ENCODE results near the gene CTLA4. TPM values are rescaled to one million over a fixed set of nuclear protein-coding genes. Genes with fewer than 3 reads are reported as not detected.

CTLA4 gene
- total and polyA plus RNA-seq, 2 experiments from 2014 or later: not detected

DNA sequence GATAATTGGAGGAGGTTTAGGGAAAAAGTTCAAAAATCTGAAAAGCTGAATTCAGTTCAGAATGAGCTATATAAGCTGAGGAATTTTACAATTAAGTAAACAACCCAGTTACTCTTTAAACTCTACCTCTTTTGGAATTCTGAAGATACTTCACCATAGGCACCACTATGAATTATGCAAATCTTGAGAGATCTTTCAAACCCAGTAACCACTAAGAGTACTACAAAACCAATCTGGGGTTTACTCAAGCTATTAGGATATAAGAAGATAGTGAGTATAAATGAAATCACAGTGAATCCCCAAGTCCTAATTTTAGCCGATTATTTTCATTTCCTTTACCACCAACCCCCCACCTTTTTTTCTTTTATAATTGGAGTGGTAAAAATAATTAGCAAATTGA lies 6.0 kb upstream of the CTLA4 start (continued):
- TF ChIP-seq, protein P1, sequence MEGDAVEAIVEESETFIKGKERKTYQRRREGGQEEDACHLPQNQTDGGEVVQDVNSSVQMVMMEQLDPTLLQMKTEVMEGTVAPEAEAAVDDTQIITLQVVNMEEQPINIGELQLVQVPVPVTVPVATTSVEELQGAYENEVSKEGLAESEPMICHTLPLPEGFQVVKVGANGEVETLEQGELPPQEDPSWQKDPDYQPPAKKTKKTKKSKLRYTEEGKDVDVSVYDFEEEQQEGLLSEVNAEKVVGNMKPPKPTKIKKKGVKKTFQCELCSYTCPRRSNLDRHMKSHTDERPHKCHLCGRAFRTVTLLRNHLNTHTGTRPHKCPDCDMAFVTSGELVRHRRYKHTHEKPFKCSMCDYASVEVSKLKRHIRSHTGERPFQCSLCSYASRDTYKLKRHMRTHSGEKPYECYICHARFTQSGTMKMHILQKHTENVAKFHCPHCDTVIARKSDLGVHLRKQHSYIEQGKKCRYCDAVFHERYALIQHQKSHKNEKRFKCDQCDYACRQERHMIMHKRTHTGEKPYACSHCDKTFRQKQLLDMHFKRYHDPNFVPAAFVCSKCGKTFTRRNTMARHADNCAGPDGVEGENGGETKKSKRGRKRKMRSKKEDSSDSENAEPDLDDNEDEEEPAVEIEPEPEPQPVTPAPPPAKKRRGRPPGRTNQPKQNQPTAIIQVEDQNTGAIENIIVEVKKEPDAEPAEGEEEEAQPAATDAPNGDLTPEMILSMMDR (conservative IDR thresholded peaks at IDR 0.05; ENCODE audit: low read depth in 2 of 2): no peak
- no peak for TF ChIP-seq CREB1 (CRISPR knock-in tag; IDR thresholded peaks at IDR 0.05; ENCODE audit: low read depth)
- no peak for TF ChIP-seq ZNF331 (CRISPR knock-in tag; IDR thresholded peaks at IDR 0.05; ENCODE audit: low read depth)
- TF ChIP-seq, protein P2, sequence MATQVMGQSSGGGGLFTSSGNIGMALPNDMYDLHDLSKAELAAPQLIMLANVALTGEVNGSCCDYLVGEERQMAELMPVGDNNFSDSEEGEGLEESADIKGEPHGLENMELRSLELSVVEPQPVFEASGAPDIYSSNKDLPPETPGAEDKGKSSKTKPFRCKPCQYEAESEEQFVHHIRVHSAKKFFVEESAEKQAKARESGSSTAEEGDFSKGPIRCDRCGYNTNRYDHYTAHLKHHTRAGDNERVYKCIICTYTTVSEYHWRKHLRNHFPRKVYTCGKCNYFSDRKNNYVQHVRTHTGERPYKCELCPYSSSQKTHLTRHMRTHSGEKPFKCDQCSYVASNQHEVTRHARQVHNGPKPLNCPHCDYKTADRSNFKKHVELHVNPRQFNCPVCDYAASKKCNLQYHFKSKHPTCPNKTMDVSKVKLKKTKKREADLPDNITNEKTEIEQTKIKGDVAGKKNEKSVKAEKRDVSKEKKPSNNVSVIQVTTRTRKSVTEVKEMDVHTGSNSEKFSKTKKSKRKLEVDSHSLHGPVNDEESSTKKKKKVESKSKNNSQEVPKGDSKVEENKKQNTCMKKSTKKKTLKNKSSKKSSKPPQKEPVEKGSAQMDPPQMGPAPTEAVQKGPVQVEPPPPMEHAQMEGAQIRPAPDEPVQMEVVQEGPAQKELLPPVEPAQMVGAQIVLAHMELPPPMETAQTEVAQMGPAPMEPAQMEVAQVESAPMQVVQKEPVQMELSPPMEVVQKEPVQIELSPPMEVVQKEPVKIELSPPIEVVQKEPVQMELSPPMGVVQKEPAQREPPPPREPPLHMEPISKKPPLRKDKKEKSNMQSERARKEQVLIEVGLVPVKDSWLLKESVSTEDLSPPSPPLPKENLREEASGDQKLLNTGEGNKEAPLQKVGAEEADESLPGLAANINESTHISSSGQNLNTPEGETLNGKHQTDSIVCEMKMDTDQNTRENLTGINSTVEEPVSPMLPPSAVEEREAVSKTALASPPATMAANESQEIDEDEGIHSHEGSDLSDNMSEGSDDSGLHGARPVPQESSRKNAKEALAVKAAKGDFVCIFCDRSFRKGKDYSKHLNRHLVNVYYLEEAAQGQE (IDR thresholded peaks at IDR 0.05; ENCODE audit: unreplicated experiment): no peak
- no peak for TF ChIP-seq ZNF114 (CRISPR knock-in tag; IDR thresholded peaks at IDR 0.05)

DNA sequence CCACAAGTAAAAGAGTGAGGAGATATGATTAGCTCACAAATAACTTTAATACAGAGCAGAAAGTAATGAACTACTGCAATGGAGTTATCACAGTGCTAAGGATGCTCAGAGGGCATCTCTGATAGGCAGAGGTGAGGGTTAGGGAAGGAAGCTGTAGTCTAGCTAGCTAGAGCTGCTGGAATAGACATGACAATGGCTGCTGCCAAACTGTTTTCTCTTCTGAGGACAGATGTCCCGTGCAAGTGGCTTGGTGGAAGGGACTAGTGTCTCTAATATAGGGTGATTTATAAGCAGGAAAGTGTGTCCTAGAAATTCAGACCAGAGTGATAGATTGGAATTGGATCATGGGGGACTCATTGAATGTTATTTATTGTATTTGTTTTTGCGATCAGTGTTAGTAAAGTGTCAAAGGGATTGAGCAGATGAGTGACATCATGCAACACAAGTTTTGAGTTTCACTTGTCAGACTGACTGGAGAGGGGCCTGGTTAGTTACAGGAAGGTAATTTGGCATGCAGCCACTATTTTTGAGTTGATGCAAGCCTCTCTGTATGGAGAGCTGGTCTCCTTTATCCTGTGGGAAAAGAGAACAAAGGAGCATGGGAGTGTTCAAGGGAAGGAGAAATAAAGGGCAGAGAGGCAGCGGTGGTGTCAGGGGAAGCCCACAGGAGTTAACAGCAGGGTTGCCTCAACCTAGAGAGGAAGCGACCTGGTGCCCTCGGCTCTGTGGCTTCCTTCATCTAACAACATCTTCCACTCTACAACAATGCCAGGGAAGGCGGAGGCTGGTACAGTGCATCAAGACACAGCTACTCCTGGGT lies 1.9 kb downstream of the CTLA4 start:
- no peaks in the 10 kb centered on the region for H3K9me2 ChIP-seq (ENCODE audit: insufficient read depth)
- no peaks in the 10 kb centered on the region for H4K20me1 ChIP-seq (replicated peaks; ENCODE audit: insufficient read depth)
- DNase-seq (ENCODE audit: low spot score) (no peak), ATAC-seq (no peak)
- H3K4me1 Mint-ChIP-seq: no peaks in the 10 kb centered on the region; the same call in 2 of the 3 replicates
- H3K79me2 ChIP-seq (replicated peaks; ENCODE audit: insufficient read depth): no peaks in the 10 kb centered on the region
- H2AFZ ChIP-seq: no peak overlapping the region
- no peak overlapping the region for H3K4me3 ChIP-seq
- H3K36me3 ChIP-seq (ENCODE audit: insufficient read depth): no peaks in the 10 kb centered on the region
- H3K4me3 Mint-ChIP-seq: no peak overlapping the region
- no peak overlapping the region for H3K27ac ChIP-seq (ENCODE audit: low read depth)
- no peaks in the 10 kb centered on the region for H3K36me3 Mint-ChIP-seq (ENCODE audit: low read depth)
- no peak overlapping the region for H3K27ac Mint-ChIP-seq
- no peaks in the 10 kb centered on the region for H3K4me1 ChIP-seq (ENCODE audit: insufficient read depth)
- no peaks in the 10 kb centered on the region for H3K9me3 Mint-ChIP-seq
- no peaks in the 10 kb centered on the region for H3F3A ChIP-seq (replicated peaks; ENCODE audit: low read depth)
- H3K4me2 ChIP-seq: no peak overlapping the region
- H3K27me3 Mint-ChIP-seq (ENCODE audit: insufficient read depth, low read depth, poor library complexity): no peaks in the 10 kb centered on the region
- H3K27me3 ChIP-seq (ENCODE audit: insufficient read depth): no peaks in the 10 kb centered on the region
- TF ChIP-seq, protein P1 (conservative IDR thresholded peaks at IDR 0.05; ENCODE audit: low read depth in 2 of 2): no peak
- TF ChIP-seq, protein P3, sequence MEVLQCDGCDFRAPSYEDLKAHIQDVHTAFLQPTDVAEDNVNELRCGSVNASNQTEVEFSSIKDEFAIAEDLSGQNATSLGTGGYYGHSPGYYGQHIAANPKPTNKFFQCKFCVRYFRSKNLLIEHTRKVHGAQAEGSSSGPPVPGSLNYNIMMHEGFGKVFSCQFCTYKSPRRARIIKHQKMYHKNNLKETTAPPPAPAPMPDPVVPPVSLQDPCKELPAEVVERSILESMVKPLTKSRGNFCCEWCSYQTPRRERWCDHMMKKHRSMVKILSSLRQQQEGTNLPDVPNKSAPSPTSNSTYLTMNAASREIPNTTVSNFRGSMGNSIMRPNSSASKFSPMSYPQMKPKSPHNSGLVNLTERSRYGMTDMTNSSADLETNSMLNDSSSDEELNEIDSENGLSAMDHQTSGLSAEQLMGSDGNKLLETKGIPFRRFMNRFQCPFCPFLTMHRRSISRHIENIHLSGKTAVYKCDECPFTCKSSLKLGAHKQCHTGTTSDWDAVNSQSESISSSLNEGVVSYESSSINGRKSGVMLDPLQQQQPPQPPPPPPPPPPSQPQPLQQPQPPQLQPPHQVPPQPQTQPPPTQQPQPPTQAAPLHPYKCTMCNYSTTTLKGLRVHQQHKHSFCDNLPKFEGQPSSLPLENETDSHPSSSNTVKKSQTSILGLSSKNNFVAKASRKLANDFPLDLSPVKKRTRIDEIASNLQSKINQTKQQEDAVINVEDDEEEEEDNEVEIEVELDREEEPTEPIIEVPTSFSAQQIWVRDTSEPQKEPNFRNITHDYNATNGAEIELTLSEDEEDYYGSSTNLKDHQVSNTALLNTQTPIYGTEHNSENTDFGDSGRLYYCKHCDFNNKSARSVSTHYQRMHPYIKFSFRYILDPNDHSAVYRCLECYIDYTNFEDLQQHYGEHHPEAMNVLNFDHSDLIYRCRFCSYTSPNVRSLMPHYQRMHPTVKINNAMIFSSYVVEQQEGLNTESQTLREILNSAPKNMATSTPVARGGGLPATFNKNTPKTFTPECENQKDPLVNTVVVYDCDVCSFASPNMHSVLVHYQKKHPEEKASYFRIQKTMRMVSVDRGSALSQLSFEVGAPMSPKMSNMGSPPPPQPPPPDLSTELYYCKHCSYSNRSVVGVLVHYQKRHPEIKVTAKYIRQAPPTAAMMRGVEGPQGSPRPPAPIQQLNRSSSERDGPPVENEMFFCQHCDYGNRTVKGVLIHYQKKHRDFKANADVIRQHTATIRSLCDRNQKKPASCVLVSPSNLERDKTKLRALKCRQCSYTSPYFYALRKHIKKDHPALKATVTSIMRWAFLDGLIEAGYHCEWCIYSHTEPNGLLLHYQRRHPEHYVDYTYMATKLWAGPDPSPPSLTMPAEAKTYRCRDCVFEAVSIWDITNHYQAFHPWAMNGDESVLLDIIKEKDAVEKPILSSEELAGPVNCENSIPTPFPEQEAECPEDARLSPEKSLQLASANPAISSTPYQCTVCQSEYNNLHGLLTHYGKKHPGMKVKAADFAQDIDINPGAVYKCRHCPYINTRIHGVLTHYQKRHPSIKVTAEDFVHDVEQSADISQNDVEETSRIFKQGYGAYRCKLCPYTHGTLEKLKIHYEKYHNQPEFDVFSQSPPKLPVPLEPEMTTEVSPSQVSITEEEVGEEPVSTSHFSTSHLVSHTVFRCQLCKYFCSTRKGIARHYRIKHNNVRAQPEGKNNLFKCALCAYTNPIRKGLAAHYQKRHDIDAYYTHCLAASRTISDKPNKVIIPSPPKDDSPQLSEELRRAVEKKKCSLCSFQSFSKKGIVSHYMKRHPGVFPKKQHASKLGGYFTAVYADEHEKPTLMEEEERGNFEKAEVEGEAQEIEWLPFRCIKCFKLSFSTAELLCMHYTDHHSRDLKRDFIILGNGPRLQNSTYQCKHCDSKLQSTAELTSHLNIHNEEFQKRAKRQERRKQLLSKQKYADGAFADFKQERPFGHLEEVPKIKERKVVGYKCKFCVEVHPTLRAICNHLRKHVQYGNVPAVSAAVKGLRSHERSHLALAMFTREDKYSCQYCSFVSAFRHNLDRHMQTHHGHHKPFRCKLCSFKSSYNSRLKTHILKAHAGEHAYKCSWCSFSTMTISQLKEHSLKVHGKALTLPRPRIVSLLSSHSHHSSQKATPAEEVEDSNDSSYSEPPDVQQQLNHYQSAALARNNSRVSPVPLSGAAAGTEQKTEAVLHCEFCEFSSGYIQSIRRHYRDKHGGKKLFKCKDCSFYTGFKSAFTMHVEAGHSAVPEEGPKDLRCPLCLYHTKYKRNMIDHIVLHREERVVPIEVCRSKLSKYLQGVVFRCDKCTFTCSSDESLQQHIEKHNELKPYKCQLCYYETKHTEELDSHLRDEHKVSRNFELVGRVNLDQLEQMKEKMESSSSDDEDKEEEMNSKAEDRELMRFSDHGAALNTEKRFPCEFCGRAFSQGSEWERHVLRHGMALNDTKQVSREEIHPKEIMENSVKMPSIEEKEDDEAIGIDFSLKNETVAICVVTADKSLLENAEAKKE (CRISPR knock-in tag; IDR thresholded peaks at IDR 0.05): no peak
- TF ChIP-seq POLR2AphosphoS5 (IDR thresholded peaks at IDR 0.05; ENCODE audit: low read depth): no peak
- TF ChIP-seq EZH2phosphoT487 (IDR thresholded peaks at IDR 0.05; ENCODE audit: unreplicated experiment): no peak
